AG04450 (cell line): Measurements from ENCODE around the gene CYREN. TPM values are rescaled to one million over a fixed set of nuclear protein-coding genes. Genes with fewer than 3 reads are reported as not detected.
"Not testable (repeated sequence)": the region's sequence is repeated elsewhere in the genome, so short reads cannot be mapped to it uniquely, and the experiment has no call there.

Experiments
- CTCF ChIA-PET: fragments of 300-600, 350-600 bp; formaldehyde crosslinking; extraction: SDS; loops from one replicate; lab custom pipeline; 2022; ENCODE audit warnings: antibody characterized with exemption, inconsistent platforms; lab: Charles Lee
- POLR2A ChIA-PET: fragments of 350-600 bp; formaldehyde crosslinking; extraction: SDS; loops from one replicate; lab custom pipeline; 2021; ENCODE audit warnings: antibody characterized with exemption, inconsistent platforms; lab: Yijun Ruan, JAX
- DNase-seq: peaks from one replicate; pipeline ENCODE4 v3.0.0-alpha.2; 2011; ENCODE audit warnings: low read depth, low spot score
- H3K27ac ChIP-seq: one replicate; pipeline ENCODE4 v1.5.1; 2012; ENCODE audit warnings: low read depth, low read length, control low read depth
- H3K27me3 ChIP-seq: one replicate; pipeline ENCODE4 v1.6.0; 2012; ENCODE audit warnings: low read length; ENCODE audit not compliant: control insufficient read depth, insufficient read depth
- H3K4me3 ChIP-seq: 2 replicates; pipeline ENCODE4 v1.5.1; 2011; ENCODE audit warnings: mild to moderate bottlenecking, low read depth, low read length, control low read depth
- H3K9me3 ChIP-seq: 2 replicates; pipeline ENCODE4 v1.5.1; 2012; ENCODE audit warnings: low read length; ENCODE audit not compliant: control insufficient read depth, insufficient read depth
- CTCF ChIP-seq: IDR thresholded peaks from 2 replicates; pipeline ENCODE4 v1.5.1; 2011; ENCODE audit warnings: low read depth, low read length, control low read depth, inconsistent platforms
- polyA plus RNA-seq: library from polyadenylated mRNA; depleted of rRNA; stranded (reverse); fragments of >200 nt; gene quantifications from 2 replicates; pipeline ENCODE4 v1.2.3, GENCODE V29; 2011; rRNA removed
- small RNA-seq: library from RNA; depleted of rRNA; stranded (forward); fragments of <200 nt; gene quantifications from one replicate; pipeline ENCODE3, GENCODE V24; 2012; ENCODE audit warnings: low read depth; ENCODE audit not compliant: insufficient read length

Gene CYREN
- polyA plus RNA-seq, 1 experiment: 30.6 TPM

GRCh38 chr7:135128931-135129330 lies 41.6 kb downstream of the CYREN start:
- H3K27me3 ChIP-seq: no peaks in the 10 kb centered on the region
- H3K9me3 ChIP-seq: no peaks in the 10 kb centered on the region
- ChIA-PET CTCF (no interaction called here), POLR2A (no interaction called here)
- DNase-seq: no peak
- no peak for TF ChIP-seq CTCF
- H3K4me3 ChIP-seq: no peak overlapping the region
- H3K27ac ChIP-seq: no peak overlapping the region

GRCh38 chr7:135124631-135125030 lies 45.9 kb downstream of the CYREN start:
- POLR2A ChIA-PET, DNase-seq, H3K4me3 ChIP-seq, CTCF ChIA-PET, H3K9me3 ChIP-seq, H3K27ac ChIP-seq, H3K27me3 ChIP-seq: not testable (repeated sequence)

- Histone ChIP-seq H3K9me3 (no peaks in the 10 kb centered on the region; the same call in 1 of the 2 replicates), H3K27ac (no peak overlapping the region), H3K4me3 (no peak overlapping the region), H3K27me3 (no peaks in the 10 kb centered on the region)
- CTCF ChIA-PET: no interaction called here
- TF ChIP-seq CTCF: no peak
- no peak for DNase-seq
- POLR2A ChIA-PET: no interaction called here
Measured at GRCh38 chr7:135121868-135122267, 48.6 kb downstream of the CYREN start.

- no peak overlapping the region for H3K4me3 ChIP-seq
- CTCF ChIA-PET: no interaction called here
- no peaks in the 10 kb centered on the region; the same call in 1 of the 2 replicates for H3K9me3 ChIP-seq
- H3K27me3 ChIP-seq: no peaks in the 10 kb centered on the region
- H3K27ac ChIP-seq: no peak overlapping the region
- TF ChIP-seq CTCF: no peak
- no peak for DNase-seq
- POLR2A ChIA-PET: no interaction called here
Measured at GRCh38 chr7:135117096-135117495, 53.4 kb downstream of the CYREN start.

Small RNA genes within 50 kb of the gene (small RNA-seq; reads per million reads assigned to genes)
- not detected for gene MIR6509

Other genes starting within 250 kb of the CYREN start
- 0.32 and 0.38 TPM in 2 replicates for gene AGBL3, start 184.2 kb downstream of the CYREN start, polyA plus RNA-seq
- gene TMEM140, start 22.6 kb downstream of the CYREN start, polyA plus RNA-seq: 1.0 and 1.4 TPM in 2 replicates
- gene WDR91, start 40.8 kb upstream of the CYREN start, polyA plus RNA-seq: 6.3 and 6.8 TPM in 2 replicates
- not detected in 2 replicates for gene STRA8, start 63.1 kb upstream of the CYREN start, polyA plus RNA-seq